ENCODE data around the gene APBA3.

The APBA3 gene

GRCh38 chr19:3801412-3802096 is 40.1 kb upstream of the APBA3 start:
- Mint-ChIP-seq H3K9me3 (peaks cover 4 to 6% of the 10 kb centered on the region in 2 donors), H3K4me3 (peak overlapping the region; percentile 65 to 68), H3K27ac (peak overlapping the region; percentile 44 to 86), H3K27me3 (no peaks in the 10 kb centered on the region), H3K4me1 (ENCODE audit: low read depth in 2 of 2) (peaks cover 37 to 38% of the 10 kb centered on the region in 2 donors), H3K36me3 (ENCODE audit: insufficient read depth) (peaks cover 4% of the 10 kb centered on the region)
- DNase-seq, result peak; percentile 60 to 69 (median 67)
- ATAC-seq (replicated peaks), result peak; percentile 81

GRCh38 chr19:3800996-3801395 is 39.5 kb upstream of the APBA3 start:
- Mint-ChIP-seq H3K4me3 (peak overlapping the region; percentile 65 to 68), H3K9me3 (peaks cover 6 to 7% of the 10 kb centered on the region in 2 donors), H3K36me3 (ENCODE audit: insufficient read depth) (no peaks in the 10 kb centered on the region), H3K27ac (peak overlapping the region; percentile 44 to 86), H3K4me1 (ENCODE audit: low read depth in 2 of 2) (peaks cover 35 to 39% of the 10 kb centered on the region in 2 donors), H3K27me3 (no peaks in the 10 kb centered on the region)
- no peak for ATAC-seq (replicated peaks)
- DNase-seq, result no peak

GRCh38 chr19:3798137-3798536 is 36.6 kb upstream of the APBA3 start:
- H3K9me3 Mint-ChIP-seq, result peaks cover 6 to 7% of the 10 kb centered on the region in 2 donors
- no peaks in the 10 kb centered on the region for H3K27me3 Mint-ChIP-seq
- ATAC-seq (replicated peaks), result peak; percentile 82
- H3K27ac Mint-ChIP-seq, result peak overlapping the region in 1 of 2 donors; percentile 56
- peak; percentile 33 to 40 (median 37) for DNase-seq
- peaks cover 35 to 37% of the 10 kb centered on the region in 2 donors for H3K4me1 Mint-ChIP-seq (ENCODE audit: low read depth in 2 of 2)
- peak overlapping the region; percentile 52 to 57 for H3K4me3 Mint-ChIP-seq
- H3K36me3 Mint-ChIP-seq (ENCODE audit: insufficient read depth), result no peaks in the 10 kb centered on the region

- no peaks in the 10 kb centered on the region for H3K27me3 Mint-ChIP-seq
- H3K4me1 Mint-ChIP-seq (ENCODE audit: low read depth in 2 of 2), result peaks cover 31 to 40% of the 10 kb centered on the region in 2 donors
- H3K4me3 Mint-ChIP-seq, result peak overlapping the region in 1 of 2 donors; percentile 57
- no peaks in the 10 kb centered on the region for H3K36me3 Mint-ChIP-seq (ENCODE audit: insufficient read depth)
- peak overlapping the region in 1 of 2 donors; percentile 56 for H3K27ac Mint-ChIP-seq
- ATAC-seq (replicated peaks), result no peak
- peaks cover 6 to 7% of the 10 kb centered on the region in 2 donors for H3K9me3 Mint-ChIP-seq
- no peak for DNase-seq
Measured at GRCh38 chr19:3796358-3796757, 34.9 kb upstream of the APBA3 start.

- no peak overlapping the region for H3K4me3 Mint-ChIP-seq
- H3K4me1 Mint-ChIP-seq (ENCODE audit: low read depth in 2 of 2), result peaks cover 38 to 46% of the 10 kb centered on the region in 2 donors
- no peak overlapping the region for H3K27ac Mint-ChIP-seq
- peaks cover 6 to 7% of the 10 kb centered on the region in 2 donors for H3K9me3 Mint-ChIP-seq
- ATAC-seq (replicated peaks) (no peak), DNase-seq (no peak)
- H3K27me3 Mint-ChIP-seq, result no peaks in the 10 kb centered on the region
- H3K36me3 Mint-ChIP-seq (ENCODE audit: insufficient read depth), result peaks cover 5% of the 10 kb centered on the region
Measured at GRCh38 chr19:3793799-3794198, 32.3 kb upstream of the APBA3 start.

- H3K27ac Mint-ChIP-seq, result peak overlapping the region in 1 of 2 donors; percentile 65
- DNase-seq (no peak), ATAC-seq (replicated peaks) (no peak)
- H3K36me3 Mint-ChIP-seq (ENCODE audit: insufficient read depth), result peaks cover 5% of the 10 kb centered on the region
- H3K27me3 Mint-ChIP-seq, result no peaks in the 10 kb centered on the region
- H3K9me3 Mint-ChIP-seq, result peaks cover 6% of the 10 kb centered on the region in 2 donors
- H3K4me3 Mint-ChIP-seq, result no peak overlapping the region
- H3K4me1 Mint-ChIP-seq (ENCODE audit: low read depth in 2 of 2), result peaks cover 38 to 44% of the 10 kb centered on the region in 2 donors
Measured at GRCh38 chr19:3792114-3792513, 30.6 kb upstream of the APBA3 start.

GRCh38 chr19:3790941-3791340 is 29.4 kb upstream of the APBA3 start:
- Mint-ChIP-seq H3K27me3 (no peaks in the 10 kb centered on the region), H3K4me1 (ENCODE audit: low read depth in 2 of 2) (peaks cover 31 to 40% of the 10 kb centered on the region in 2 donors), H3K27ac (peak overlapping the region; percentile 85 to 87), H3K9me3 (no peaks in the 10 kb centered on the region), H3K4me3 (peak overlapping the region; percentile 81 to 83), H3K36me3 (ENCODE audit: insufficient read depth) (peaks cover 11% of the 10 kb centered on the region)
- DNase-seq (no peak), ATAC-seq (replicated peaks) (no peak)

GRCh38 chr19:3790209-3790734 is 28.8 kb upstream of the APBA3 start:
- DNase-seq (no peak), ATAC-seq (replicated peaks) (no peak)
- Mint-ChIP-seq H3K36me3 (ENCODE audit: insufficient read depth) (peaks cover 11% of the 10 kb centered on the region), H3K4me1 (ENCODE audit: low read depth in 2 of 2) (peaks cover 31 to 40% of the 10 kb centered on the region in 2 donors), H3K4me3 (peak overlapping the region; percentile 81 to 83), H3K27ac (peak overlapping the region; percentile 85 to 87), H3K9me3 (no peaks in the 10 kb centered on the region), H3K27me3 (no peaks in the 10 kb centered on the region)

- peaks cover 35 to 42% of the 10 kb centered on the region in 2 donors for H3K4me1 Mint-ChIP-seq (ENCODE audit: low read depth in 2 of 2)
- H3K27me3 Mint-ChIP-seq, result no peaks in the 10 kb centered on the region
- peaks cover 19% of the 10 kb centered on the region for H3K36me3 Mint-ChIP-seq (ENCODE audit: insufficient read depth)
- H3K4me3 Mint-ChIP-seq, result peak overlapping the region; percentile 81 to 83
- ATAC-seq (replicated peaks), result peak; percentile 74
- peak overlapping the region; percentile 85 to 87 for H3K27ac Mint-ChIP-seq
- peak; percentile 53 to 61 (median 53) for DNase-seq
- no peaks in the 10 kb centered on the region for H3K9me3 Mint-ChIP-seq
Measured at GRCh38 chr19:3788996-3789778, 27.7 kb upstream of the APBA3 start.

- Mint-ChIP-seq H3K4me3 (peak within 1 kb of the TSS; percentile 80 to 84), H3K27me3 (no peaks in the 10 kb centered on the region), H3K9me3 (peaks cover 8 to 11% of the 10 kb centered on the region in 2 donors), H3K36me3 (ENCODE audit: insufficient read depth) (peaks cover 36% of the 10 kb centered on the region), H3K27ac (peak within 1 kb of the TSS; percentile 58 to 82), H3K4me1 (ENCODE audit: low read depth in 2 of 2) (peaks cover 34 to 37% of the 10 kb centered on the region in 2 donors)
- DNase-seq, result peak; percentile 13 to 30 (median 29)
- ATAC-seq (replicated peaks), result peak; percentile 40
Measured at GRCh38 chr19:3785938-3786824, 24.7 kb upstream of the APBA3 start, which contains the start of gene MATK. Gene MATK (minus strand): TSS chr19:3786381. CDS start chr19:3785135, 1,246 bp downstream.

- DNase-seq, result peak in 1 of 3 experiments; percentile 18
- Mint-ChIP-seq H3K4me3 (peak overlapping the region; percentile 80 to 84), H3K4me1 (ENCODE audit: low read depth in 2 of 2) (peaks cover 29 to 33% of the 10 kb centered on the region in 2 donors), H3K27ac (peak overlapping the region; percentile 54 to 82), H3K9me3 (peaks cover 8 to 11% of the 10 kb centered on the region in 2 donors), H3K36me3 (ENCODE audit: insufficient read depth) (peaks cover 36% of the 10 kb centered on the region), H3K27me3 (no peaks in the 10 kb centered on the region)
- peak; percentile 9 for ATAC-seq (replicated peaks)
Measured at GRCh38 chr19:3785451-3785937, 24.0 kb upstream of the APBA3 start.

- Mint-ChIP-seq H3K4me1 (ENCODE audit: low read depth in 2 of 2) (peaks cover 22 to 26% of the 10 kb centered on the region in 2 donors), H3K36me3 (ENCODE audit: insufficient read depth) (peaks cover 36% of the 10 kb centered on the region), H3K4me3 (peak overlapping the region; percentile 80 to 84), H3K9me3 (peaks cover 8 to 11% of the 10 kb centered on the region in 2 donors), H3K27ac (peak overlapping the region; percentile 54 to 82), H3K27me3 (no peaks in the 10 kb centered on the region)
- DNase-seq (no peak), ATAC-seq (replicated peaks) (no peak)
Measured at GRCh38 chr19:3784607-3785450, 23.3 kb upstream of the APBA3 start.

Measured in effector memory CD8-positive, alpha-beta T cell (primary cell).